Mesenchymal stem cell (in vitro differentiated cells and primary cell): ENCODE results near the gene RCAN2.
A peak's percentile ranks its signal among the peaks of the same experiment; 100 is the strongest.

Experiments used
- DNase-seq: peaks from one replicate; pipeline ENCODE4 v3.0.0-alpha.2; 2013
- H2AFZ ChIP-seq: one replicate; pipeline ENCODE4 v1.6.1; 2013; ENCODE audit warnings: low read depth, mild to moderate bottlenecking, control low read depth, inconsistent platforms, low read length, moderate library complexity
- H2AK5ac ChIP-seq: 2 replicates; pipeline ENCODE4 v1.6.1; 2013; ENCODE audit warnings: low read length, moderate library complexity, mild to moderate bottlenecking, inconsistent platforms; ENCODE audit not compliant: severe bottlenecking
- H2BK120ac ChIP-seq: one replicate; pipeline ENCODE4 v1.6.1; 2013; ENCODE audit warnings: low read depth, mild to moderate bottlenecking, inconsistent platforms, low read length, moderate library complexity
- H2BK12ac ChIP-seq, 2 experiments: one replicate each; pipeline ENCODE4 v1.6.1; 2013; ENCODE audit warnings: inconsistent platforms in 2 of 2, low read length in 2 of 2, mild to moderate bottlenecking in 2 of 2, moderate library complexity in 2 of 2, control low read depth in 1 of 2
- H2BK15ac ChIP-seq: one replicate; pipeline ENCODE4 v1.6.1; 2013; ENCODE audit warnings: mild to moderate bottlenecking, low read depth, inconsistent platforms; ENCODE audit not compliant: poor library complexity, severe bottlenecking
- H2BK5ac ChIP-seq: 2 replicates; pipeline ENCODE4 v1.6.1; 2013; ENCODE audit warnings: low read depth, mild to moderate bottlenecking, low read length, control low read depth, inconsistent platforms; ENCODE audit not compliant: poor library complexity, severe bottlenecking
- H3K14ac ChIP-seq, 2 experiments: one replicate each; pipeline ENCODE4 v1.6.1; 2013; ENCODE audit warnings: inconsistent platforms in 2 of 2, low read length in 2 of 2, control low read depth in 1 of 2, mild to moderate bottlenecking in 1 of 2, moderate library complexity in 1 of 2
- H3K18ac ChIP-seq, 2 experiments: one replicate each; pipeline ENCODE4 v1.6.1; 2013; ENCODE audit warnings: inconsistent platforms in 2 of 2, low read length in 2 of 2, control low read depth in 1 of 2, low read depth in 1 of 2, mild to moderate bottlenecking in 1 of 2
- H3K23ac ChIP-seq, 2 experiments: one replicate each; pipeline ENCODE4 v1.6.1; 2013; ENCODE audit warnings: inconsistent platforms in 2 of 2, low read length in 2 of 2, mild to moderate bottlenecking in 2 of 2, moderate library complexity in 2 of 2, control low read depth in 1 of 2
- H3K27ac ChIP-seq: 2 replicates; pipeline ENCODE4 v1.5.1; 2013; ENCODE audit warnings: mild to moderate bottlenecking, moderate library complexity, low read length, control low read depth, inconsistent platforms; ENCODE audit not compliant: poor library complexity, severe bottlenecking
- H3K27me3 ChIP-seq, 2 experiments: 2 replicates each; pipeline versions ENCODE4 v1.6.1 to v1.7.0; 2013; ENCODE audit warnings: low read length in 2 of 2, mild to moderate bottlenecking in 2 of 2, moderate library complexity in 2 of 2, control low read depth in 1 of 2, inconsistent platforms in 1 of 2; ENCODE audit not compliant: control insufficient read depth in 1 of 2, insufficient read depth in 1 of 2
- H3K36me3 ChIP-seq, 2 experiments: 2 replicates each; pipeline versions ENCODE4 v1.6.1 to v1.7.0; 2013; ENCODE audit warnings: low read length in 2 of 2, control low read depth in 1 of 2, inconsistent platforms in 1 of 2, low read depth in 1 of 2, mild to moderate bottlenecking in 1 of 2; ENCODE audit not compliant: insufficient read depth in 2 of 2, control insufficient read depth in 1 of 2
- H3K4ac ChIP-seq, 2 experiments: one replicate each; pipeline ENCODE4 v1.6.1; 2013; ENCODE audit warnings: inconsistent platforms in 2 of 2, low read length in 2 of 2, mild to moderate bottlenecking in 2 of 2, moderate library complexity in 2 of 2, control low read depth in 1 of 2, low read depth in 1 of 2
- H3K4me1 ChIP-seq: 2 replicates; pipeline ENCODE4 v1.6.1; 2013; ENCODE audit warnings: low read depth, low read length, control low read depth; ENCODE audit not compliant: control insufficient read depth, insufficient read depth
- H3K4me2 ChIP-seq: 2 replicates; pipeline ENCODE4 v1.6.1; 2013; ENCODE audit warnings: low read length, mild to moderate bottlenecking, inconsistent platforms; ENCODE audit not compliant: poor library complexity, severe bottlenecking
- H3K4me3 ChIP-seq, 2 experiments: 2 replicates each; pipeline versions ENCODE4 v1.5.1 to v1.7.0; 2013; ENCODE audit warnings: low read length in 2 of 2, mild to moderate bottlenecking in 2 of 2, control low read depth in 1 of 2, low read depth in 1 of 2; ENCODE audit not compliant: insufficient read depth in 1 of 2
- H3K79me1 ChIP-seq: replicated peaks from 2 replicates; pipeline ENCODE4 v1.6.1; 2013; ENCODE audit warnings: mild to moderate bottlenecking, control low read depth, low read length, inconsistent platforms; ENCODE audit not compliant: poor library complexity, severe bottlenecking
- H3K9ac ChIP-seq: 2 replicates; pipeline ENCODE4 v1.7.0; 2013; ENCODE audit warnings: mild to moderate bottlenecking, low read length, moderate library complexity
- H3K9me3 ChIP-seq: 2 replicates; pipeline ENCODE4 v1.7.0; 2013; ENCODE audit warnings: mild to moderate bottlenecking, low read length; ENCODE audit not compliant: control insufficient read depth
- H4K8ac ChIP-seq: one replicate; pipeline ENCODE4 v1.6.1; 2013; ENCODE audit warnings: inconsistent platforms, mild to moderate bottlenecking, low read length, moderate library complexity
- H4K91ac ChIP-seq: one replicate; pipeline ENCODE4 v1.6.1; 2013; ENCODE audit warnings: mild to moderate bottlenecking, low read length, inconsistent platforms
- WGBS: methylation state at CpG from one replicate; pipeline ENCODE4 v1.1.7; 2013; ENCODE audit warnings: mixed read lengths; 5-methylcytosine and 5-hydroxymethylcytosine counted together

RCAN2 gene

GRCh38 chr6:46452312-46452917 lies 38.8 kb downstream of the RCAN2 start:
- Histone ChIP-seq H3K79me1 (no peaks in the 10 kb centered on the region), H2BK5ac (no peak overlapping the region), H2BK15ac (no peak overlapping the region), H3K36me3 (no peaks in the 10 kb centered on the region), H4K91ac (no peak overlapping the region), H3K4me3 (no peak overlapping the region), H3K18ac (peak overlapping the region in 1 of 2 experiments; percentile 83), H4K8ac (no peak overlapping the region), H3K27me3 (no peaks in the 10 kb centered on the region), H3K4me2 (no peak overlapping the region), H3K14ac (no peak overlapping the region), H3K9me3 (peaks cover 8% of the 10 kb centered on the region), H3K23ac (no peak overlapping the region), H2BK120ac (no peak overlapping the region), H3K4ac (no peak overlapping the region), H2AFZ (no peak overlapping the region), H3K9ac (no peak overlapping the region), H3K4me1 (peaks cover 2% of the 10 kb centered on the region), H2AK5ac (no peak overlapping the region), H2BK12ac (no peak overlapping the region), H3K27ac (no peak overlapping the region)
- WGBS = 97% methylated on average over 2 of the region's 3 CpGs
- no peak for DNase-seq

DNA sequence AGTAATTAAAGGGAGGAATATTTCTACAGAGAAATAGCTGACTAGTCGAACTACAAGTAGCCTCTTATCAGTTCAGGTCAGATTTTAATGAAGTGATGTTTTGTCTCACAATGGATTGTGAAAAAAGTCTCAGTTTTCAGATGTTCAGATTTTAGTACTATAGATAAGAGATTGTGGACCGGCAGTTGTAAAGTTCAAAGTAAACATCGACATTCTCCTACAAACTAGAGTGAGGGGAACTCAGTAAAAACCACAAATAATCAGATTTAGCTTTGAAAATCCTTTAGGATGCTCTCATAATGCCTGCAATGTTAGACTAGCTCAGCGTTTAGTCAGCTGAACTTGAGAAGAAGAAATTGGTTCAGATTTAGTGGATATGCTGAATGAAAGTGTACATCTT lies 39.9 kb downstream of the RCAN2 start:
- Histone ChIP-seq H3K14ac (no peak overlapping the region), H4K91ac (no peak overlapping the region), H3K27ac (no peak overlapping the region), H2AK5ac (no peak overlapping the region), H3K4me3 (no peak overlapping the region), H2BK15ac (no peak overlapping the region), H2BK5ac (no peak overlapping the region), H2AFZ (no peak overlapping the region), H3K4me1 (peaks cover 2% of the 10 kb centered on the region), H3K27me3 (no peaks in the 10 kb centered on the region), H4K8ac (no peak overlapping the region), H3K18ac (no peak overlapping the region), H3K79me1 (no peaks in the 10 kb centered on the region), H3K23ac (no peak overlapping the region), H2BK120ac (no peak overlapping the region), H3K9me3 (peaks cover 18% of the 10 kb centered on the region), H3K4ac (no peak overlapping the region), H2BK12ac (no peak overlapping the region), H3K9ac (no peak overlapping the region), H3K4me2 (no peak overlapping the region), H3K36me3 (no peaks in the 10 kb centered on the region)
- peak; percentile 21 for DNase-seq
- 58% methylated on average over 1 of the region's 4 CpGs for WGBS

- no peak overlapping the region for H3K4me2 ChIP-seq
- no peak overlapping the region for H3K4ac ChIP-seq
- no peak overlapping the region for H3K9ac ChIP-seq
- H4K8ac ChIP-seq = no peak overlapping the region
- H3K4me1 ChIP-seq = no peaks in the 10 kb centered on the region
- H3K14ac ChIP-seq = peak overlapping the region in 1 of 2 experiments; percentile 86
- H3K36me3 ChIP-seq = peaks cover 0 to 5% of the 10 kb centered on the region in 2 experiments
- H3K27ac ChIP-seq = no peak overlapping the region
- H2AFZ ChIP-seq = no peak overlapping the region
- no peak overlapping the region for H2BK12ac ChIP-seq
- H2BK15ac ChIP-seq = no peak overlapping the region
- peaks cover 32% of the 10 kb centered on the region for H3K9me3 ChIP-seq
- no peak overlapping the region for H2BK120ac ChIP-seq
- no peak overlapping the region for H3K18ac ChIP-seq
- no peak overlapping the region for H3K4me3 ChIP-seq
- no peak overlapping the region for H2BK5ac ChIP-seq
- DNase-seq = no peak
- WGBS = 79% methylated on average over 3 of the region's 3 CpGs
- no peak overlapping the region for H2AK5ac ChIP-seq
- H3K23ac ChIP-seq = no peak overlapping the region
- H3K27me3 ChIP-seq = no peaks in the 10 kb centered on the region
- no peak overlapping the region for H4K91ac ChIP-seq
- peaks cover 2% of the 10 kb centered on the region for H3K79me1 ChIP-seq
Observed at GRCh38 chr6:46444772-46445454, 46.3 kb downstream of the RCAN2 start.

- Histone ChIP-seq H2AFZ (no peak overlapping the region), H3K14ac (no peak overlapping the region), H3K4me3 (no peak overlapping the region), H3K79me1 (peaks cover 2% of the 10 kb centered on the region), H3K4me1 (no peaks in the 10 kb centered on the region), H3K27me3 (no peaks in the 10 kb centered on the region), H4K8ac (no peak overlapping the region), H2BK12ac (no peak overlapping the region), H2BK5ac (no peak overlapping the region), H3K9me3 (peaks cover 29% of the 10 kb centered on the region), H2AK5ac (no peak overlapping the region), H2BK15ac (no peak overlapping the region), H3K27ac (no peak overlapping the region), H3K18ac (no peak overlapping the region), H2BK120ac (no peak overlapping the region), H3K36me3 (peaks cover 0 to 5% of the 10 kb centered on the region in 2 experiments), H3K23ac (no peak overlapping the region), H3K4ac (no peak overlapping the region), H3K9ac (no peak overlapping the region), H3K4me2 (no peak overlapping the region), H4K91ac (no peak overlapping the region)
- WGBS = 98% methylated on average over 3 of the region's 3 CpGs
- no peak for DNase-seq
Observed at GRCh38 chr6:46443623-46444022, 47.6 kb downstream of the RCAN2 start.
